ENCODE results near the gene CREB5.

GRCh38 chr7:28549998-28550397 lies 137.7 kb downstream of the CREB5 start:
- TF ChIP-seq CTCF (IDR thresholded peaks at IDR 0.05; ENCODE audit: borderline replicate concordance, extremely low read depth, low read length, poor library complexity, severe bottlenecking) (no peak), EZH2 (IDR thresholded peaks at IDR 0.05; ENCODE audit: borderline replicate concordance, low read depth, low read length, severe bottlenecking) (no peak)

Data from DND-41 (cell line).